ENCODE results near the gene CERK.

The CERK gene

DNA sequence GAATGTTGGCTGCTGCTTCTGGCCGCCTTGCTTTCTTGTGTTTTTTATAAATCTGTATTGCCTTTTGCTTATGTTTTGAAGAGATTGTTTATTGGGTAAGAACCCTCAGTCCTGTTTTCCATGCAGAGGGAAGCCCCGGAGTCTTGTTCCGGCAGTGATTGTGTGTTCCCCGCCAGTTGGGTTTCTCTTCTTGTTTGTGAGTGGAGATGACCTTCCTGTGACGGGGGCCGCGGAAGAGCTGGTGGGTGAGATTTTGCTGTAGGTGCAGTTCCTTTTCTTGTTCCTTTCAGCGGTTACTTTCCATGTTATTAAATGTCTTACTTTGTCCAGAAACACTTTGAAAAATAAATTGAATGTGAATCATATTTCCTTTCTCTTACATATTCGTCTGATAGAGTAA lies 32.7 kb upstream of the CERK start:
- H3K4me3 ChIP-seq (ENCODE audit: low read length): no peak overlapping the region
- no peak for DNase-seq (ENCODE audit: low read depth)
- TF ChIP-seq, protein P1, sequence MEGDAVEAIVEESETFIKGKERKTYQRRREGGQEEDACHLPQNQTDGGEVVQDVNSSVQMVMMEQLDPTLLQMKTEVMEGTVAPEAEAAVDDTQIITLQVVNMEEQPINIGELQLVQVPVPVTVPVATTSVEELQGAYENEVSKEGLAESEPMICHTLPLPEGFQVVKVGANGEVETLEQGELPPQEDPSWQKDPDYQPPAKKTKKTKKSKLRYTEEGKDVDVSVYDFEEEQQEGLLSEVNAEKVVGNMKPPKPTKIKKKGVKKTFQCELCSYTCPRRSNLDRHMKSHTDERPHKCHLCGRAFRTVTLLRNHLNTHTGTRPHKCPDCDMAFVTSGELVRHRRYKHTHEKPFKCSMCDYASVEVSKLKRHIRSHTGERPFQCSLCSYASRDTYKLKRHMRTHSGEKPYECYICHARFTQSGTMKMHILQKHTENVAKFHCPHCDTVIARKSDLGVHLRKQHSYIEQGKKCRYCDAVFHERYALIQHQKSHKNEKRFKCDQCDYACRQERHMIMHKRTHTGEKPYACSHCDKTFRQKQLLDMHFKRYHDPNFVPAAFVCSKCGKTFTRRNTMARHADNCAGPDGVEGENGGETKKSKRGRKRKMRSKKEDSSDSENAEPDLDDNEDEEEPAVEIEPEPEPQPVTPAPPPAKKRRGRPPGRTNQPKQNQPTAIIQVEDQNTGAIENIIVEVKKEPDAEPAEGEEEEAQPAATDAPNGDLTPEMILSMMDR (conservative IDR thresholded peaks at IDR 0.05; ENCODE audit: low read depth, low read length): no peak

DNA sequence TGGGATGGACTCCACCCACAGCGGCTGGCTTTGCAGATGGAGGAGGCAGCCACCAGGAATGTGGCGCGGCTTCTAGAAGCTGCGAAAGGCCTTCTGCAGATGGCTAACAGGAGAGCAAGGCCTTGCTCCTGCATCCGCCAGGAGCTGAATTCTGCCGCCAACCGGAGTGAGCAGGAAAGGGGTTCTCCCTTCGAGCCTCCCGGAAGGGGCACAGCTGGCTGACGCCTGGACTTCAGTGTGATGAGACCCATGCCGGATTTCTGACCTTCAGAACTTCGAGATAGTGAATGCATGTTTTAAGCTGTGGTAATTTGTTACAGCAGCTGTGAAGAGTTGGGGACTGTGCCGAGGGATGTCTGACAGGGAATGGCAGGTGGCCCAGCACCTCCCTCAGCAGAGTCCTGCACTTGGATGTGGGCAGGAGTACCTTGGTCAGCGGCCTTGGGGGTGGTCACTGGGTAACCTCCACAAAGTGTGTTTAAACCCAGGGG lies 32.1 kb upstream of the CERK start:
- TF ChIP-seq, protein P1 (conservative IDR thresholded peaks at IDR 0.05; ENCODE audit: low read depth, low read length): no peak
- no peak overlapping the region for H3K4me3 ChIP-seq (ENCODE audit: low read length)
- no peak for DNase-seq (ENCODE audit: low read depth)

DNA sequence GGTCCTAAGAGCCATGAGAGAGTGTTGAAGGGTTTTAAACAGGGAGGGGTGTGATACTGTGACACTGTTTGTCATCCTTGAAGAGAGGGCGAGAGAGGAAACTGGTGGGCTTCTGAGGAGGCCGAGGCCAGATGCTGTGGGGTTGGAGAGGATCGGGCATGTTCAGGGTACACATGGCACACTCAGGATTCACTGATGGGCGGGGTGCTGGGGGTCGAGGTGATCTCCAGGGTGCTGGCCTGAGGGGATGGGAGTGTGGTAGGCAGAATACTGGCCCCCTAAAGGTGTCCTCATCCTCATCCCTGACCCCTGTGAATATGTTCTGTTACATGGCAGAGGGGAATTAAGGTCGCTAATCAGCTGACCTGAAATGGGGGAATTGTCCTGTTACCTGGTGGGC lies 31.7 kb upstream of the CERK start:
- H3K4me3 ChIP-seq (ENCODE audit: low read length): no peak overlapping the region
- TF ChIP-seq, protein P1 (conservative IDR thresholded peaks at IDR 0.05; ENCODE audit: low read depth, low read length): no peak
- no peak for DNase-seq (ENCODE audit: low read depth)

DNA sequence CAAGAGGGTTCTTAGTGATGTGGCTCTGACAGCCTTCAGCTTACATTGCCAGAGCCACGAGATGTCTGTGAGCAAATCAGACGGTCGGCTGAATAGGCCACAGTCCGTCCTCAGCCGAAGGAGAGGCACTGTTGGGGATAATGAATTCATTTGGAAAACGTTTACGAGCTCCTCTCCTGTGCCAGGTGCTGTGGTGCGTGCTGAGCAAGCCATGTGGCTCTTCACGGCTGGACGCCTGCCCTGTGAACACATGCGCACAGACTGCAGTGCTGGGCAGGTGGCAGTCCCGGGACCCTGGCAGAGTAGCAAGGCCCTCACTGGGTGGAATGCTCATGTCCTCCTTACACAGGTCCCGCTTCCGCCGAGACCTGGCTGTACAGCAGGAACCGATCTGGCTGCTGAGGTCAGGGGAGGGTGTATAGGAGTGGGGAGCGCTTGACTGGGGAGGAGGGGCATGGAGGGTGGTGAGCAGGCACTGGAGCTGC lies 31.2 kb upstream of the CERK start:
- TF ChIP-seq, protein P1 (conservative IDR thresholded peaks at IDR 0.05; ENCODE audit: low read depth, low read length): no peak
- no peak for DNase-seq (ENCODE audit: low read depth)

DNA sequence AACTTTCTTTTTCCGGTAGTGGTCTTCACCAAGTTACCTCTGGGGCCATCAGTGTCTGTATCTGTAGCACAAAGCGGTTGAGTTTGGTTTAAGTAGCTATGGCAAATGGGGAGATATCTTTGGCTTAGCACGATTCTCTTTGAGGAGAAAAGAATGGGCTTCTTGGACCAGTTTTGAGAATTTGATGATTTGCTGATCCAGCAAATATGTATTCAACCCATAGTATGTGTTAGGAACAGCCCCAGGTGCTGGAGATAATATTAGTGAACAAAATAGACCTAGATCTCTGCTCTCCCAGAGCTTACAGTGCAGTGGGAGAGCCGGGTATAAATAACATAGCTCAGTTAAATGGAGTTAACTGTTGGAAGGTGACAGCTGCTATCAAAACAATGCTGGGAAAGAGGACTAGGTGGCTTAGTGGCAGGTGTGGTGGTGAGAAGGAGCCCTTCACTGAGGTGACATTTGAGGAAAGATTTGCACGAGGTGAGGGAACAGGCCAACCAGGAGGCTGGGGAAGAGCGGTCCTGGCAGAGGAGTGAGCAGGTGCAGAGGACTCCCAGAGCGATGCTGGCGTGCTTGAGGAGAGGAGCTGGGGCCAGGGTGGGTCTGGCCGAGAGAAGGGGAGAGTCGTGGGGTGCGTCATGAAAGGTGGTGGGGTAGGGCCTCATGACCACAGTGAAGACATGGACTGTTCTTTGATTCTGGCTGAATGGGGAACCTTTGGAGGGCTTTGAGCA lies 29.4 kb upstream of the CERK start:
- DNase-seq (ENCODE audit: low read depth): no peak
- no peak overlapping the region for H3K4me3 ChIP-seq (ENCODE audit: low read length)
- TF ChIP-seq, protein P1 (conservative IDR thresholded peaks at IDR 0.05; ENCODE audit: low read depth, low read length): no peak

More for the DNA sequence above, 31.2 kb upstream of the CERK start:
- H3K4me3 ChIP-seq (ENCODE audit: low read length): no peak overlapping the region

DNA sequence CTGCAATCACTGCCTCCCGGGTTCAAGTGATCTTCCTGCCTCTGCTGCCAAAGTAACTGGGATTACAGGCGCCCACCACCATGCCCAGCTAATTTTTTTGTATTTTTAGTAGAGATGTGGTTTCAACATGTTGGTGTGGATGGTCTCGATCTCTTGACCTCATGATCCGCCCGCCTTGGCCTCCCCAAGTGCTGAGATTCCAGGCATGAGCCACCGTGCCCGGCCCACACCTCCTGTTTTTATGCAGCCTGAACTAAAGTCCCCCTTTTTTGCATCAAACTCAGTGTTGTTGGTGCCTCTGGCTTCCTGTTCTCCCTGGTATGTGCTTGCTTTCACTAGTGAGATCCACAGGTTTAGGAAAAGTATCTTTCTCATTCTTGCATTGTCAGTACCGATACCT lies 28.6 kb upstream of the CERK start:
- TF ChIP-seq, protein P1 (conservative IDR thresholded peaks at IDR 0.05; ENCODE audit: low read depth, low read length): no peak
- H3K4me3 ChIP-seq (ENCODE audit: low read length): no peak overlapping the region
- DNase-seq (ENCODE audit: low read depth): no peak

Measured in retinal pigment epithelial cell (primary cell).